Mucosa of gallbladder (tissue), 1 donor: Measurements from ENCODE around the gene ASB9. TPM values are rescaled to one million over a fixed set of nuclear protein-coding genes. Genes with fewer than 3 reads are reported as not detected.
"Not testable (repeated sequence)": the region's sequence is repeated elsewhere in the genome, so short reads cannot be mapped to it uniquely, and the experiment has no call there.

Experiments used
- DNase-seq: peaks from one replicate; pipeline ENCODE4 v3.0.0-alpha.2; 2020; ENCODE audit warnings: low spot score
- total RNA-seq: library from RNA; stranded (reverse); gene quantifications from one replicate; pipeline ENCODE4 v1.2.1, GENCODE V29; 2021
- donor health status: DM: no; HTN: no; CAD: no.

Gene ASB9
- total RNA-seq, 1 donor from 2014 or later, result 2.9 TPM

DNA sequence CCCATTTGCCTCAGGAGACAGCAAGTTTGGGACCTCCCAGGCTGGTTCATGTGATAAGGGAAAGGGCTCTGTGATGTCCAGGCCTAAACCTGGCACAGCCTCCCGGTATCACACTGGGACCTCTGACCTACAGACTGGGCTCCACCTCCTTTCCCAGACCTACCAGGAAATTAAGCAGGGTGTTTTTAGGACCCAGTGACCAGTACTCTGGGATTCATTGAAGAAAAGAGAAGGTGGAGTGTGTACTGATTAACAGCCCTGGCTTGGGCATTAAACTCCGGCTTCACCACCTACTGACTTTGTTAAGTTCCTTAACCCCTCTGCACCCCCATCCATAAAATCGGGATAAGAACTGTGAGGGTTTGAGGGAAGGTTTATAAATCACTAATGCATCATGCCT lies 28.6 kb downstream of the ASB9 start:
- DNase-seq, result no peak

DNA sequence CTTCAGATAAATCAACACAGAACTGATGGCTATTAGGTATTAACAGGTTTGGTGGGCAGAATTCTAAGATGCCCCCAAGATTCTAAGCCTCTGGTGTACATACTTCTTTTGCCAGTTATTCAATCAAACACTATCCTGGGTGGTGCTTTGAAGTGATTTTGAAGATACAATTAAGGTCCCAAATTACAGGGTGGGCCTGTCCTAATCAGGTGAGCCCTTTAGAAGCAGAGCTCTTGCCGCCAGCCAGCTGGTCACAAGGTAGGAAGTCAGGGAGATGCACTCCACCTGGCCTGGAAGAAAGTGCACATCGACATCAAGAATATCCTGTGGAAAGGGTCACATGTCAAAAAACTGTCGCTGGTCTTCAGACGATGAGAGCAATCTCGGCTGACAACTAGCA lies 29.5 kb downstream of the ASB9 start:
- no peak for DNase-seq

DNA sequence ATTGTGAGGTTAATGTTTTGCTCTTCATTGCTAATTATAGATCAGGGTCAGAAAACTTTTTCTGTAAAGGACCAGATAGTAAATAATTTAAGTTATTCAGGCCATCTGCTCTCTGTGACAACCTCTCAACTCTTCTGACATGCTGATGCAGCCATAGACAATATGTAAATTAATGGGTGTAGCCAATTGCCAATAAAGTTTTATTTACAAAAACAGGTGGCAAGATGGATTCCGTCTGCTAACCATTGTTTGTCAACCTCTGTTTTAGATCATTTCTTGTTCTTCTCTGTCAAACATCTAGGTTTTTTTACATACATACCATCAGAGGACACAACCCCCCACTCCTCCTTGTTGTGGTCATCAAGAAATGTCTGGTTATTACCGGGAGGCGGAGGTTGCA lies 33.7 kb downstream of the ASB9 start:
- no peak for DNase-seq

- DNase-seq, result no peak
Observed at GRCh38 chrX:15235001-15235400, 34.9 kb downstream of the ASB9 start.

DNA sequence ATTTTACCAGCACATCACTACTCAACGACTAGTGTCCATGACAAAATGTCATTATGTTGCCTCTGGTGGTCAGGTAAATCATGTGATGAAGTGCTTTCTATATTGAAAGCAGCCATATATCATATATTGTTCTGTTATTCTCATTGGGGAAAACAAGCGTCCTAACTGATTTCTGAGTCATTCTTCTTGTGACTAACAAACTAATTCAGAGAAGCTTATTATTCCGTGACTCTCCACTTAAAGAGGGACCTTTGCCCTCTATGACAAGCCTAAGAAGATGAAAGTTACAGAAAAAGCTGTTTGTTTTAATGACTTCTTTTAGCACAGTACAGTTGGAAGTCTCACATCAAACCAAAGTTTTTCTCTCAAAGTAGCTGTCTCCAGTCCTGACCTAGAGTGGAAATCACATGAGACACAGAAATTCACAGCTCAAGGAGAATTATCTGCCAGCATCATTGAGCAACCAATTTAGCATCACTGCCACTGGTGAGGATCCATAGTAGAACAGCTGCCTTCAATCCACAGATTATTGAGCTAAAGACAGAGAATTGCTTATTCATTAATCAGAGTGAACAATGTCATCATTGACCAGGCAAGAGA lies 36.4 kb downstream of the ASB9 start:
- no peak for DNase-seq

- no peak for DNase-seq
Observed at GRCh38 chrX:15224747-15225146, 45.1 kb downstream of the ASB9 start.

GRCh38 chrX:15221321-15221720 lies 48.6 kb downstream of the ASB9 start:
- no peak for DNase-seq

GRCh38 chrX:15217161-15217560 lies 52.7 kb downstream of the ASB9 start:
- no peak for DNase-seq

GRCh38 chrX:15216280-15216679 lies 53.6 kb downstream of the ASB9 start:
- no peak for DNase-seq

- no peak for DNase-seq
Observed at GRCh38 chrX:15215366-15215765, 54.5 kb downstream of the ASB9 start.

DNA sequence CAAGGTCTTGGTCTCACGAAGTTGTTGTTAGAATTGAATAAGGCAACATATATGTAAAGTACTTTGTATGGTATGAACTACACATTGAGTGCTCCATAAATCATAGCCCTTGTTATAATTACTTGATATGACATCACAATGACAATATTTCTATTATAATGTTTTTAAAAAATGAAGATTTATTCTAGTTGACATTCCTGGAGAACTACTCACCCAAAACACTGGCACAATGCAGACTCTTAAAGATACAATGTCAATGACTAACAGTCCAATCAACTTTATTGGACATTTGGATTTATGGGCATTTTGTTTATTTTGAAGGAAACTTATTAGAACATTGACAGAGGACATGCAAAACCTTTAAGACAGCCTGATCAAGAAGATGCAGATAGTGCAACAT lies 55.3 kb downstream of the ASB9 start:
- no peak for DNase-seq

GRCh38 chrX:15209096-15209495 lies 60.8 kb downstream of the ASB9 start:
- no peak for DNase-seq

- DNase-seq, result no peak
Observed at GRCh38 chrX:15207994-15208393, 61.9 kb downstream of the ASB9 start.

GRCh38 chrX:15207384-15207783 lies 62.5 kb downstream of the ASB9 start:
- no peak for DNase-seq

DNA sequence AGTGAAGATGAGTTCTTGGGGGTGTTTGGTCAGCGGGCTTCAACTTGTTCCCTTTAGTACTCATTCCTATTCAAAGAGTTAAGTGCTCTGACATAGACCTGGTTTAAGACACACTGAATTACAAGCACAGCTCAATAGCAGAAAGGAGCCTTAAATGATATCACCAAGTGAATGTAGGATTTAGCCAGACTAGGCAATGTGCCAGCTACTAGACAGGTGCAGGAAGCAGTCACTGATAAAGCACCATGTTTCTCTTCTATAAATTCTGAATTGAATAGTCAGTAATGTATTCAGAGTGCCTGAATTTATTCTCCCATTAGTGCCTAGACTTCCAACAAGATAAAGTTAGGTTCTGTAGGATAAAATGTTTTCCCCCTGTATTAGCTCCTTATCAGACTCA lies 63.6 kb downstream of the ASB9 start:
- DNase-seq, result no peak

GRCh38 chrX:15204130-15204751 lies 65.6 kb downstream of the ASB9 start:
- DNase-seq, result no peak

- DNase-seq, result no peak
Observed at GRCh38 chrX:15203694-15204093, 66.2 kb downstream of the ASB9 start.

DNA sequence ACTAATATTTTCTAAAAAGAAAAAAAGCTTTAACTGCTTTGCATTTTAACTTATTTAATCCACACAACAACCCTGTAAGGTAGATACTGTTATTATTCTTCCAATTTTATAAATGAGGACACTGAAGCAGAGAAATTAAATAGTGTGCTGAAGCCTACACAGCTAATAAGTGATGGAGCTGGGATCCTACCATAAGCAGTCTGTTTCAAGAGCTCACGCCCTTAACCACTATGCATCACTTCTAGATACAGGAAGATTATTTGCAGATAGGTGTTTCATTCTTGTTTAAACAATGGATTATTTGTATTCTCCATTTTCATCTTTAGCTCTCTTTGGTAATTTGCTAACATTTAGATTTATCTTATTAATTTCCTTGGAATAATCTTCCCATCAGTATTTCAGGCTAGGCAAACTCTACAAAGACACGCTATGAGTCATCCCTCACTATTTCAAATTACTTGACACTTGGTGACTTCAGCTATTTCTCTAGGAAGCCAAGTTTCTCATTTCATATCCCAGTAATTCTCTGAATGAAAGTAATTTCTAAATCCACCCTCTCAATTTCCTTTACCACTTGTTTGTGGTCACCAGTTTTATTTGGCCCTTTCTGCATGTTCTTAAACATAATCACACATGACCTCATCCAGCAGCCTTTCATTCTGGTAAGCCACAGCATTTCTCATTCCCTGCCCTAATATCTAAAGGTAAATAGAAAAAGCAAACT lies 67.3 kb downstream of the ASB9 start:
- DNase-seq, result no peak

DNA sequence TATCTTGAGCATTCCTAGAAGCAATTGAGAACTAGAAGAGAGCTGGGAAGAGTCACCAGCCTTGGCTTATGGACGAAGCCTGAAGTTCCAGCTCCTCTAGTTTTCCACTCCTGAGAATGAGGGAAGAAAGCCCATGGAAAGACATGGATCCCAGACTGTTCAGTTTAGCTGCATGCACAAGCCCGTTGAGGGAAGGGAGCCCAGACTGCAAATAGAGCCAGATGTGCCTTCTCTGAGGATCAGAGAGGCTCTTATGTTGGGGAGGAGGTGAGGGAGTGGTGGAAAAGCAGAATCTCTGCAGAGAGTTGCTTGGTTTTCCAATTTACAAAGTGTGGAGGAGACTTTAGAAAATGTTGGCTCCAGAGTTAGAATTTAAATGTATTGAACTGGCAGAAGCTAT lies 69.0 kb downstream of the ASB9 start:
- no peak for DNase-seq

DNA sequence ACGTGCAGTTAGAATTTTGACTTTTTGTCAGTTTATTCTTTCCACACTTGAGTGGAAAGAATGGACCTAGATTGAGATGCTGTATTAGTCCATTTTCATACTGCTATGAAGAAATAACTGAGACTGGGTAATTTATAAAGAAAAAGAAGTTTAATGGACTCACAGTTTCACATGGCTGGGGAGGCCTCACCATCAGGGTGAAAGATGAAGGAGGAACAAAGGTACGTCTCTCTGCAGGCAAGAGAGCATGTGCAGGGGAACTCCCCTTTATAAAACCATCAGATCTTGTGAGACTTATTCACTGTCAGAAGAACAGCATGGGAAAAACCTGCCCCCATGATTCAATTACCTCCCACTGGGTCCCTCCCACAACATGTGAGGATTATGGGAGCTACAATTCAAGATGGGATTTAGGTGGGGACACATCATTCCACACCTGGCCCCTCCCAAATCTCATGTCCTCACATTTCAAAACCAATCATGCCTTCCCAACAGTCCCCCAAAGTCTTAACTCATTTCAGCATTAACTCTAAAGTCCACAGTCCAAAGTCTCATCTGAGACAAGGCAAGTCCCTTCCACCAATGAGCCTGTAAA lies 71.2 kb downstream of the ASB9 start:
- not testable (repeated sequence) for DNase-seq

GRCh38 chrX:15194146-15194545 lies 75.7 kb downstream of the ASB9 start:
- DNase-seq, result no peak
